Astrocyte (in vitro differentiated cells and primary cell): Measurements from ENCODE around the gene SHANK1. TPM values are rescaled to one million over a fixed set of nuclear protein-coding genes. Genes with fewer than 3 reads are reported as not detected.

Source experiments
- DNase-seq: peaks from one replicate; pipeline ENCODE4 v3.0.0-alpha.2; 2010; ENCODE audit warnings: low read depth
- FAIRE-seq: peaks from 2 replicates; lab custom pipeline; 2011; peaks lifted over from hg19 to GRCh38; lab: Jason Lieb, UNC
- H2AFZ ChIP-seq: 2 replicates; pipeline ENCODE4 v1.6.0; 2012; ENCODE audit warnings: low read depth, low read length, inconsistent platforms
- H3K27ac ChIP-seq: 2 replicates; pipeline ENCODE4 v1.5.1; 2011; ENCODE audit warnings: low read depth, low read length, inconsistent platforms
- H3K27me3 ChIP-seq: 2 replicates; pipeline ENCODE4 v1.6.0; 2011; ENCODE audit warnings: low read length, inconsistent platforms; ENCODE audit not compliant: insufficient read depth
- H3K36me3 ChIP-seq: 2 replicates; pipeline ENCODE4 v1.5.1; 2011; ENCODE audit warnings: low read length, inconsistent platforms; ENCODE audit not compliant: insufficient read depth
- H3K4me1 ChIP-seq: 2 replicates; pipeline ENCODE4 v1.5.1; 2011; ENCODE audit warnings: low read length, inconsistent platforms; ENCODE audit not compliant: insufficient read depth
- H3K4me2 ChIP-seq: 2 replicates; pipeline ENCODE4 v1.6.0; 2012; ENCODE audit warnings: low read length, inconsistent platforms
- H3K4me3 ChIP-seq: 2 replicates; pipeline ENCODE4 v1.5.1; 2011; ENCODE audit warnings: low read depth, mild to moderate bottlenecking, low read length, inconsistent platforms; ENCODE audit not compliant: insufficient read depth
- H3K79me2 ChIP-seq: 2 replicates; pipeline ENCODE4 v1.6.0; 2012; ENCODE audit warnings: mild to moderate bottlenecking, low read length, inconsistent platforms; ENCODE audit not compliant: insufficient read depth
- H3K9ac ChIP-seq: 2 replicates; pipeline ENCODE4 v1.6.0; 2012; ENCODE audit warnings: mild to moderate bottlenecking, low read length, inconsistent platforms
- H3K9me3 ChIP-seq: 2 replicates; pipeline ENCODE4 v1.5.1; 2012; ENCODE audit warnings: low read depth, mild to moderate bottlenecking, low read length, inconsistent platforms; ENCODE audit not compliant: insufficient read depth
- H4K20me1 ChIP-seq: 2 replicates; pipeline ENCODE4 v1.6.0; 2012; ENCODE audit warnings: low read length, inconsistent platforms; ENCODE audit not compliant: insufficient read depth
- H3K27ac Mint-ChIP-seq: one replicate; pipeline ENCODE4 v1.8.0; 2021; ENCODE audit warnings: mild to moderate bottlenecking, mixed read lengths; ENCODE audit not compliant: unreplicated experiment
- H3K27me3 Mint-ChIP-seq: one replicate; pipeline ENCODE4 v1.8.0; 2021; ENCODE audit warnings: low read depth, mixed read lengths; ENCODE audit not compliant: unreplicated experiment
- H3K36me3 Mint-ChIP-seq: one replicate; pipeline ENCODE4 v1.8.0; 2021; ENCODE audit warnings: low read depth, mixed read lengths; ENCODE audit not compliant: unreplicated experiment
- H3K4me1 Mint-ChIP-seq: one replicate; pipeline ENCODE4 v1.8.0; 2021; ENCODE audit warnings: low read depth, mixed read lengths; ENCODE audit not compliant: unreplicated experiment
- H3K4me3 Mint-ChIP-seq: one replicate; pipeline ENCODE4 v1.8.0; 2021; ENCODE audit warnings: mild to moderate bottlenecking, moderate library complexity, mixed read lengths; ENCODE audit not compliant: unreplicated experiment
- H3K9me3 Mint-ChIP-seq: one replicate; pipeline ENCODE4 v1.8.0; 2021; ENCODE audit warnings: mild to moderate bottlenecking, mixed read lengths; ENCODE audit not compliant: unreplicated experiment
- EZH2 ChIP-seq: IDR thresholded peaks from 2 replicates; pipeline ENCODE4 v1.6.1; 2012; ENCODE audit warnings: mild to moderate bottlenecking, low read length, inconsistent platforms; ENCODE audit not compliant: insufficient read depth
- total RNA-seq: library from RNA; stranded (reverse); gene quantifications from 2 replicates; pipeline ENCODE4 v1.2.1, GENCODE V29; 2021
- TF ChIP-seq, protein P1 (sequence below): IDR thresholded peaks from 2 replicates; pipeline ENCODE4 v1.5.1; 2011; ENCODE audit warnings: low read depth, mild to moderate bottlenecking, inconsistent platforms, low read length, moderate library complexity; ENCODE audit not compliant: insufficient read depth

The SHANK1 gene
- total RNA-seq, 1 donor from 2014 or later, result not detected

DNA sequence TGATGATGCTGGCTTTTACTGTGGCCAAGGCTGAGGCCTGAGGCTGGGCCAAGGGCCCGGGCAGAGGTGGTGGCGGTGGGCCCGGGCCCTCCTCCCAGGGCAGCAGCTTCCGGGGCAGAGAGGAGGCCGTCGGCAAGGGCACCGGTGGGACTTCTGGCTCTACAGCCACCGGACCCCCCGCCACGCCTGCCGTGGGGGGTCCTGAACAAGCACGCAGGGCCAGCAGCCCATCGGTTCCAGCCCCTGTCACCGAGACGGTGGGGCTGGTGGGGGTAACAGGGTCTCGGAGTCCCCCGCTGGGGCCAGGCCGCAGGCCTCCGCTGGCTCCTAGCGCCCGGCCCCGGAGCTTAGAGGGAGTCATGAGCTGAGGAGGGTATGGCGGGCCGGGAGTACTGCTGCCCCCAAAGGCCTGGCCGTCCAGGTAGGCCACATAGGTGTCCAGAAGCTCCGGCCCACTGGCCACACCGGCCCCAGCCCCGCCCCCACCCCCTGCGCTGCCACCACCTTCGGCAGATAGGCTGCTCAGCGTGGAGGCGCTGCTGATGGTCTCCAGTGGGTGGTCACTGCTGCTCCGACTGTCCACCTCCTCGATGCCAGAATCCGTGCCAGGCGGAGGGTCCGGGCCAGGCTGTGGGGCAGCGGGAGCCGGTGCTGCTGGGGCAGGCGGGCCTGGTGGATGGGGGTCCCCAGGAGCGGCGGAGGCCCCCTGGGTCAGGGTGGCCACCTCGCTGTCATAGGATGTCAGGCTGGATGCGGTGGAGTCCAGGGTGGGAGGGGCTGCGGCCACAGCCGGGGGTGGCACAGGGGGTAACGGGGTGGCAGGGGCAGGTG lies 53.0 kb downstream of the SHANK1 start:
- Mint-ChIP-seq H3K4me1 (no peaks in the 10 kb centered on the region), H3K4me3 (no peak overlapping the region), H3K27me3 (no peaks in the 10 kb centered on the region), H3K27ac (no peak overlapping the region), H3K9me3 (peaks cover 9% of the 10 kb centered on the region), H3K36me3 (no peaks in the 10 kb centered on the region)
- TF ChIP-seq, protein P1, sequence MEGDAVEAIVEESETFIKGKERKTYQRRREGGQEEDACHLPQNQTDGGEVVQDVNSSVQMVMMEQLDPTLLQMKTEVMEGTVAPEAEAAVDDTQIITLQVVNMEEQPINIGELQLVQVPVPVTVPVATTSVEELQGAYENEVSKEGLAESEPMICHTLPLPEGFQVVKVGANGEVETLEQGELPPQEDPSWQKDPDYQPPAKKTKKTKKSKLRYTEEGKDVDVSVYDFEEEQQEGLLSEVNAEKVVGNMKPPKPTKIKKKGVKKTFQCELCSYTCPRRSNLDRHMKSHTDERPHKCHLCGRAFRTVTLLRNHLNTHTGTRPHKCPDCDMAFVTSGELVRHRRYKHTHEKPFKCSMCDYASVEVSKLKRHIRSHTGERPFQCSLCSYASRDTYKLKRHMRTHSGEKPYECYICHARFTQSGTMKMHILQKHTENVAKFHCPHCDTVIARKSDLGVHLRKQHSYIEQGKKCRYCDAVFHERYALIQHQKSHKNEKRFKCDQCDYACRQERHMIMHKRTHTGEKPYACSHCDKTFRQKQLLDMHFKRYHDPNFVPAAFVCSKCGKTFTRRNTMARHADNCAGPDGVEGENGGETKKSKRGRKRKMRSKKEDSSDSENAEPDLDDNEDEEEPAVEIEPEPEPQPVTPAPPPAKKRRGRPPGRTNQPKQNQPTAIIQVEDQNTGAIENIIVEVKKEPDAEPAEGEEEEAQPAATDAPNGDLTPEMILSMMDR, result no peak
- Histone ChIP-seq H3K36me3 (no peaks in the 10 kb centered on the region), H3K4me1 (no peaks in the 10 kb centered on the region), H3K79me2 (no peaks in the 10 kb centered on the region), H3K4me2 (no peak overlapping the region), H3K9me3 (no peaks in the 10 kb centered on the region), H3K4me3 (no peak overlapping the region), H3K27me3 (peaks cover 20% of the 10 kb centered on the region), H2AFZ (no peak overlapping the region), H3K27ac (no peak overlapping the region), H4K20me1 (no peaks in the 10 kb centered on the region), H3K9ac (no peak overlapping the region)
- FAIRE-seq (no peak), DNase-seq (no peak)

DNA sequence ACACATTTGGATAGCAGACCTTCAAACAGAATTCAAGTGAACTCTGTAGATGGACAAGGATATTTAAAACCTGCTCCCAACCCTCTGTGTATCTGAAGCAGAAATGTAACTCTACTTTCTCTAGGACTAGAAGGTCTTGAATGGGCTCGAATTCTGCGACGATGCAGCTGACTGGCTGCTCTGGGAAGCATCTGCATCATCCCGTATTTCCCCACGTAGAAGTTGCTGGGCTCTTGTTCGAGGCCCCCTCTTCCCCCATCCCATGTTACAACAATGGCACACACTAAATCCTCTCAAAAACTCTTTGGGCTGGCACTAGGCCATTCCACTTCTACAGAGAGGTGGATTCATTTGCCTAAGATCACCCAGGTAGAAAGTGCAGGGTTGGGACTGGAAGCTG lies 55.4 kb downstream of the SHANK1 start:
- Histone ChIP-seq H3K27ac (no peak overlapping the region), H3K4me3 (no peak overlapping the region), H3K27me3 (peaks cover 12% of the 10 kb centered on the region), H3K9me3 (no peaks in the 10 kb centered on the region), H3K4me1 (no peaks in the 10 kb centered on the region), H3K36me3 (no peaks in the 10 kb centered on the region), H3K9ac (no peak overlapping the region), H3K4me2 (no peak overlapping the region), H2AFZ (no peak overlapping the region), H3K79me2 (no peaks in the 10 kb centered on the region), H4K20me1 (no peaks in the 10 kb centered on the region)
- TF ChIP-seq, protein P1, result no peak
- no peak for TF ChIP-seq EZH2
- Mint-ChIP-seq H3K4me1 (no peaks in the 10 kb centered on the region), H3K27me3 (no peaks in the 10 kb centered on the region), H3K27ac (no peak overlapping the region), H3K4me3 (no peak overlapping the region), H3K9me3 (peaks cover 13% of the 10 kb centered on the region), H3K36me3 (no peaks in the 10 kb centered on the region)
- FAIRE-seq (no peak), DNase-seq (no peak)

DNA sequence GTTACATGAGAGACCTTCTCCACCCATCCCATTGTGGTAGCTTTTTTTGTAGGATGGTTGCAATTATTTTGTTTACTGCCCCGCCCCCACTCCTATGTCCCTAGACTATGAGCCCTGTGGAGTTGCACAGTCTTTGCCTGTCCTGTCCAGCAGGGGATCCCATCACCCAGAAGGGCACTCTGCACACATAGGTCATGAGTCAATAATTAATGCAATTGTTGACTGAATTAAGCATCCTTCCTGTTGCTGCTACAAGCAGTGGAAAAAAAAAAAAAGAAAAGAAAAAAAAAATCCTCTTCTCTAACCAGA lies 56.2 kb downstream of the SHANK1 start:
- Histone ChIP-seq H3K9ac (no peak overlapping the region), H3K27me3 (peaks cover 10% of the 10 kb centered on the region), H3K4me1 (no peaks in the 10 kb centered on the region), H3K36me3 (no peaks in the 10 kb centered on the region), H4K20me1 (no peaks in the 10 kb centered on the region), H3K9me3 (no peaks in the 10 kb centered on the region), H3K4me3 (no peak overlapping the region), H3K4me2 (no peak overlapping the region), H3K27ac (no peak overlapping the region), H2AFZ (no peak overlapping the region), H3K79me2 (no peaks in the 10 kb centered on the region)
- no peaks in the 10 kb centered on the region for H3K36me3 Mint-ChIP-seq
- H3K9me3 Mint-ChIP-seq, result peaks cover 13% of the 10 kb centered on the region
- H3K27ac Mint-ChIP-seq, result no peak overlapping the region
- H3K4me3 Mint-ChIP-seq, result no peak overlapping the region
- DNase-seq (no peak), FAIRE-seq (no peak)
- TF ChIP-seq EZH2, result no peak
- TF ChIP-seq, protein P1, result no peak
- H3K4me1 Mint-ChIP-seq, result no peaks in the 10 kb centered on the region
- no peaks in the 10 kb centered on the region for H3K27me3 Mint-ChIP-seq
